Sigmoid colon (tissue), 7 donors: ENCODE results near the gene FGGY. TPM values are rescaled to one million over a fixed set of nuclear protein-coding genes. Genes with fewer than 3 reads are reported as not detected.

ENCODE experiments used
- DNase-seq: peaks from one replicate; pipeline ENCODE4 v3.0.0-alpha.2; 2019
- H3K27ac ChIP-seq, 4 donors: fragments of 200-600 bp; sonication (generic); one replicate each; pipeline ENCODE4 v1.5.1; 2016 to 2019; ENCODE audit warnings: mild to moderate bottlenecking in 1 of 4
- H3K27me3 ChIP-seq, 3 donors: fragments of 200-600 bp; sonication (generic); one replicate each; pipeline ENCODE4 v1.5.1; 2019; ENCODE audit warnings: mild to moderate bottlenecking in 1 of 3
- H3K36me3 ChIP-seq, 4 donors: fragments of 200-600 bp; sonication (generic); one replicate each; pipeline ENCODE4 v1.5.1; 2016 to 2019
- H3K4me1 ChIP-seq, 4 donors: fragments of 200-600 bp; sonication (generic); one replicate each; pipeline ENCODE4 v1.5.1; 2017 to 2019
- H3K4me3 ChIP-seq, 4 donors: fragments of 200-600 bp; sonication (generic); one replicate each; pipeline ENCODE4 v1.5.1; 2017 to 2019; ENCODE audit warnings: mild to moderate bottlenecking in 2 of 4, moderate library complexity in 1 of 4
- H3K9me3 ChIP-seq, 4 donors: fragments of 200-600 bp in 3 of 4; sonication (generic) in 3 of 4; one replicate each; pipeline versions ENCODE4 v1.5.1 to v1.6.1; 2013 to 2019
- EP300 ChIP-seq, 4 donors: sonication (generic); formaldehyde crosslinking; IDR thresholded peaks; one replicate each; pipeline ENCODE4 v1.6.1; 2017; ENCODE audit warnings: antibody characterized with exemption in 4 of 4
- POLR2A ChIP-seq, 2 donors: fragments of 450-650 bp; IDR thresholded peaks; one replicate each; pipeline ENCODE4 v1.6.1; 2016; ENCODE audit warnings: antibody characterized with exemption in 2 of 2, mild to moderate bottlenecking in 2 of 2, moderate library complexity in 2 of 2
- POLR2AphosphoS5 ChIP-seq, 4 donors: sonication (generic); formaldehyde crosslinking; IDR thresholded peaks; one replicate each; pipeline ENCODE4 v1.6.1; 2017; ENCODE audit warnings: antibody characterized with exemption in 4 of 4
- WGBS, 2 donors: extraction: QIAGEN DNeasy Blood & Tissue Kit; methylation state at CpG; one replicate each; pipeline ENCODE4 v1.1.7; 2013; 5-methylcytosine and 5-hydroxymethylcytosine counted together
- intact Hi-C: fragments of 100-400 bp; cut with DNase I; formaldehyde crosslinking; loops from one replicate; pipeline ENCODE4 v1.15.1; 2023
- polyA plus RNA-seq, 3 donors: library from polyadenylated mRNA; stranded (reverse); fragments of 200-250 nt; gene quantifications; one replicate each; pipeline ENCODE4 v1.2.3, GENCODE V29; 2013
- total RNA-seq, 4 donors: library from RNA; depleted of rRNA; stranded (reverse); fragments of >200 nt; gene quantifications; one replicate each; pipeline ENCODE4 v1.1.0, GENCODE V29; 2016
- TF ChIP-seq, protein P1 (sequence below), 4 experiments: fragments of 450-650 bp in 3 of 4; fragments of 200-600 bp in 1 of 4; IDR thresholded peaks; one replicate each; pipeline ENCODE4 v1.5.1; 2016 to 2019; ENCODE audit warnings: antibody characterized with exemption in 4 of 4, mild to moderate bottlenecking in 3 of 4, moderate library complexity in 2 of 4
- donor health status: healthy with polysubstance abuse.
- donor health status: Bipolar disorder and iron deficiency.
- donor health status: healthy.

FGGY gene
- total and polyA plus RNA-seq, 7 donors = 4.8 to 54.1 (median 20.5) TPM

DNA sequence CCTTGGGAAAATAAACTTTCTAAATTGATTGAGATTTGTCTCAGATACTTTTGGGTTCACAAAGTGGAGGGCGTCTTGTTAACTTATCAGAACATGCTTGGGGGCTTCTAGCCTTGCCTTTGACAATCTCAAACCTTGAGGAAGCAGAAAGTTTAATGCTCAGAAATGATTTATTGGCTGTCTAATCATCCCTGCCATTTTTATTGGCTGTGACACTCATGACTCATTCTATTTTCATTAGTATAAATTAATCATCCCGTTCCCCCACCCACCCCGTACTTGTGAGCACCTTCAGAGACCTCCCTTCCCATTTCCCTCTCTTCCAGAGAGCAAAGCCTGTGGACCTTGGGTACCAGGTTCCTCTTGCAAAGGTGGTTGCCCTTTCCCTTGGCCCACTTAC lies 87.1 kb downstream of the FGGY start:
- intact Hi-C loops = no loop called here
- TF ChIP-seq EP300 (IDR thresholded peaks at IDR 0.05) = no peak

DNA sequence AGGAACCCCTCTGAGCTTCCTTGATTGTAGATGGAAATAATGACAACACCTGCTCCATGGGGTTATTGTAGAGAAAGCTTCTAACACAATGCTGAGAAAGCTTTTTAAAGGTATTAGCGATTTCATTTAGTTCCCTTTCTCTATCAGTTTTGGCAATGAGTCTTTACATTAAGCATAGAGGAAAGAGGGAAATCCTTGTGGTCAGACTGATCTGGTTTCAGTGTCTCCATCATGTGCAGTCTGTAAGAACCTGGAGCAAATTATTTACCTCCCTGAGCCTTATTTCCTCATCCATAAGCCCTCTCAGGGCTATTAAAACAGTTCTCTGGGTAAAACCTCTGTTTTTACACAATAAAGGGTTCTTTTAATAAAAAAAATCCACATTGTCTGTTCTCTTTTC lies 87.5 kb downstream of the FGGY start:
- no peak for DNase-seq
- Histone ChIP-seq H3K4me1 (no peaks in the 10 kb centered on the region), H3K27me3 (no peaks in the 10 kb centered on the region), H3K9me3 (no peaks in the 10 kb centered on the region), H3K36me3 (no peaks in the 10 kb centered on the region), H3K4me3 (no peak overlapping the region), H3K27ac (no peak overlapping the region)
- WGBS, 2 donors = 50 to 80% methylated on average over 1 of the region's 1 CpG
- intact Hi-C loops = no loop called here
- no peak for TF ChIP-seq EP300 (IDR thresholded peaks at IDR 0.05)
- no peak for TF ChIP-seq POLR2AphosphoS5 (IDR thresholded peaks at IDR 0.05)
- TF ChIP-seq, protein P1, sequence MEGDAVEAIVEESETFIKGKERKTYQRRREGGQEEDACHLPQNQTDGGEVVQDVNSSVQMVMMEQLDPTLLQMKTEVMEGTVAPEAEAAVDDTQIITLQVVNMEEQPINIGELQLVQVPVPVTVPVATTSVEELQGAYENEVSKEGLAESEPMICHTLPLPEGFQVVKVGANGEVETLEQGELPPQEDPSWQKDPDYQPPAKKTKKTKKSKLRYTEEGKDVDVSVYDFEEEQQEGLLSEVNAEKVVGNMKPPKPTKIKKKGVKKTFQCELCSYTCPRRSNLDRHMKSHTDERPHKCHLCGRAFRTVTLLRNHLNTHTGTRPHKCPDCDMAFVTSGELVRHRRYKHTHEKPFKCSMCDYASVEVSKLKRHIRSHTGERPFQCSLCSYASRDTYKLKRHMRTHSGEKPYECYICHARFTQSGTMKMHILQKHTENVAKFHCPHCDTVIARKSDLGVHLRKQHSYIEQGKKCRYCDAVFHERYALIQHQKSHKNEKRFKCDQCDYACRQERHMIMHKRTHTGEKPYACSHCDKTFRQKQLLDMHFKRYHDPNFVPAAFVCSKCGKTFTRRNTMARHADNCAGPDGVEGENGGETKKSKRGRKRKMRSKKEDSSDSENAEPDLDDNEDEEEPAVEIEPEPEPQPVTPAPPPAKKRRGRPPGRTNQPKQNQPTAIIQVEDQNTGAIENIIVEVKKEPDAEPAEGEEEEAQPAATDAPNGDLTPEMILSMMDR (IDR thresholded peaks at IDR 0.05) = no peak
- no peak for TF ChIP-seq POLR2A (IDR thresholded peaks at IDR 0.05)

More for the DNA sequence above, 87.1 kb downstream of the FGGY start:
- Histone ChIP-seq H3K4me3 (no peak overlapping the region), H3K27ac (no peak overlapping the region), H3K27me3 (no peaks in the 10 kb centered on the region), H3K36me3 (no peaks in the 10 kb centered on the region), H3K9me3 (no peaks in the 10 kb centered on the region), H3K4me1 (no peaks in the 10 kb centered on the region)
- 74 to 76% methylated on average over 3 of the region's 3 CpGs for WGBS, 2 donors
- DNase-seq = no peak

DNA sequence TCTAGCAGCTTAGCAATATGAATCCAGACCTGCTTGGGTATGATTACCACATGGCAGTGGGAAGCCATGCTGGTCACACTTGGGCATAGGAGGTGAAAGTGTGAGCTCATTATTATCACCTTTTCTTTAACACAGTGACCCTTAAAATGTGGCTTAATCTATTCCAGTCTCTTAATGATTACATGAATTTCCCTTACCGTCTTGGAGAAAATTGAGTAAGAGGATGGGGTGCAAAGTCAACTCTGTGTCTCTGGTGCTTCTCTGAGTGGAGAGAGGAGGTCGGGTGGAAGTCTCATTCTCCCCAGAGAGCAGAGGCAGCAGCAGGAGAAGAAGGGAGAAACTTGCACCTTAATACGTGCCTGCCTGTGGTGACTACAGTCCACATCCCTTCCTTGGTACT lies 91.3 kb downstream of the FGGY start:
- Histone ChIP-seq H3K27me3 (no peaks in the 10 kb centered on the region), H3K4me3 (no peak overlapping the region), H3K9me3 (no peaks in the 10 kb centered on the region), H3K4me1 (peaks cover 0 to 21% (median 13%) of the 10 kb centered on the region in 4 donors), H3K36me3 (no peaks in the 10 kb centered on the region), H3K27ac (no peak overlapping the region)
- intact Hi-C loops = no loop called here
- DNase-seq = no peak
- TF ChIP-seq, protein P1 (IDR thresholded peaks at IDR 0.05) = no peak
- no peak for TF ChIP-seq POLR2AphosphoS5 (IDR thresholded peaks at IDR 0.05)
- no peak for TF ChIP-seq POLR2A (IDR thresholded peaks at IDR 0.05)
- no peak for TF ChIP-seq EP300 (IDR thresholded peaks at IDR 0.05)
- 94 to 96% methylated on average over 3 of the region's 3 CpGs for WGBS, 2 donors

DNA sequence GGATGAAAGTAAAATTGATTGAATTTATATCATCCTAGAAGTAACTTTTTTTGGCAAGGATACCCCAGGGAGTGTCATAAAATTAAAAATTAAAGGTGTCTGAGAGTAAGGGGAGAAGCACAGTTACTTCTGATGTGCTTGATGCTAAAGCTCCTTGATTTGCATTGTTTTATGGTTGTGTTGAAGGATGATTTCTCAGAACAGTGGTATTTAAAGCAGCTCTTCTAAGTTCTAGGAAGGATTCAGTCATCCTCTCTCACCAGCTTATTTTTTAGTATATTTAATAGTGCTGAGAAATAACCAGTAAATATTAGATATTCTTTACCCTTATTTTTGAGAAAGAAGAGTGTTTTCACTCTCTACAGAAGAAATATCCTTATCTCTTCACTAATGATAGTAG lies 93.0 kb downstream of the FGGY start:
- no peak for DNase-seq
- H3K4me3 ChIP-seq = no peak overlapping the region
- intact Hi-C loops = loop anchor here (5.0 kb wide), 2 partner anchors 93 to 122 kb away; partner anchors contain the start of gene FGGY
- H3K27ac ChIP-seq = no peak overlapping the region
- no peaks in the 10 kb centered on the region for H3K36me3 ChIP-seq
- H3K9me3 ChIP-seq = no peaks in the 10 kb centered on the region
- no peaks in the 10 kb centered on the region for H3K27me3 ChIP-seq
- TF ChIP-seq POLR2A (IDR thresholded peaks at IDR 0.05) (no peak), POLR2AphosphoS5 (IDR thresholded peaks at IDR 0.05) (no peak), EP300 (IDR thresholded peaks at IDR 0.05) (no peak)
- TF ChIP-seq, protein P1 (IDR thresholded peaks at IDR 0.05) = no peak
- peaks cover 0 to 37% (median 29%) of the 10 kb centered on the region in 4 donors for H3K4me1 ChIP-seq

DNA sequence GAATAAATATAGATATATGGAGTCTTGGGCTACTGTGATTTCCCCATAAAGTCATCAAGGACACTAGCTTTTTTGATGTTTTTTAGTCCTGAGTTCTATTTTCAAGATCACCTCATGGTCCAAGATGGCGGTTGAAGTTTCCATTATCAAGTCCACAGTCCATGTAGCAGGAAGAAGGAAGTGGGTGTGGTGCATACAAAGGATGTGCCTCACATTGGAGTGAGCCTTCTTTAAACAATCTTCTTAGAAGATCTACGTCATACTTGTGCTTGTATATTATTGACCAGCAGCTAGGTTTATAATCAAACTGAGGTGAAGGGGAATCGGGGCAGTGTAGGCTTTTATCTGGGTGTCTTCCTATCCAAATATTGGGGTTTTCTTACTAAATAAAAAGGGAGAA lies 93.4 kb downstream of the FGGY start:
- H3K36me3 ChIP-seq = no peaks in the 10 kb centered on the region
- H3K9me3 ChIP-seq = no peaks in the 10 kb centered on the region
- DNase-seq = no peak
- no peak overlapping the region for H3K27ac ChIP-seq
- peaks cover 0 to 37% (median 30%) of the 10 kb centered on the region in 4 donors for H3K4me1 ChIP-seq
- no peak overlapping the region for H3K4me3 ChIP-seq
- intact Hi-C loops = loop anchor here (5.0 kb wide), 2 partner anchors 93 to 122 kb away; partner anchors contain the start of gene FGGY
- WGBS, 2 donors = 82 to 92% methylated on average over 3 of the region's 3 CpGs
- H3K27me3 ChIP-seq = no peaks in the 10 kb centered on the region
- no peak for TF ChIP-seq POLR2A (IDR thresholded peaks at IDR 0.05)
- TF ChIP-seq, protein P1 (IDR thresholded peaks at IDR 0.05) = no peak
